ENCODE results near the gene IMPDH2.

DNA sequence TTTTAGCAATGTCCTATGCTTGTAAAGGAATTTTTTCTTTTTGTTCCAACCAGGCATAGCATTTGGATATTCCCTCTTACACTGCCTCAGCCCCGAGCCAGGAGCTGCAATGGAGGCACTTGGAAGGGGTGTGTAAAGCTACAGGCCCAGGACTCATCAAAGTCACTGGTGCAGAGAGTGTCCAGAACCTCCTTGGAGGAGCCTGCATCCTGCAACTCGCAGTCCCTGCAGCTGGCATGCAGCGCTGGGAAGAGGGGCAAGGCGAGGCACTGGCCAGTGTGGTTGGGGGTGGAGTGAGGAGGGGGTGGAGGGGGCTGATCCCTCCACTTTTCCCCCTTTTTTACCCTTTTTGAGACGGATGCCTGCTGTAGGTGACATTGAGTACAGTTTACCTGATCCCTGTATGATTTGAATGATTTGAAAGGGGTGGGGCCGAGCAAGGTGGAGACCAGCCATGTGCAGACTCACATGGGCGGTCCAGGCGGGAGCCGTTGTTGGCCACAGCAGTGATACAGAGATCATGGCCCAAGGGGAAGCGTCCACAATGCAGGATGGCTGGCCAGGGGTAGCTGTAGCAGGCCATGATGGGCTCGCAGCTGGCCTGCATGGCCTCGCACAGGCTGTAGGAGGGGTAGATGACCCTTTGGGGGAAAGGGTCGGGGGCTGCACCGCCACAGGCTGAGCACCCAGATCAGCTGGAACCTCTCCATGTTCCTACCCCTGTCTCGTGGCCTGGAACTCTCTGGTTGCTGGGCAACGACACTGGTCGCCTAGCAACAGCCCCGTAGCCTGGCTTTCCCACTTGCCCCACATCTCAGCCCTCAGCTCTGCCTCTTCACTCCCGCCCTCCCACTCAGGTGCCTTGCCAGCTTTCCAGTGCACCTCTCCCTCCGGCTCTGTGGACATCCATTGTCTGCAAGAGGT is 31.2 kb downstream of the IMPDH2 start:
- TF ChIP-seq CTCF (IDR thresholded peaks at IDR 0.05 in 2 of 3, conservative IDR thresholded peaks at IDR 0.05 in 1 of 3; ENCODE audit: control insufficient read depth in 2 of 3, extremely low read depth in 1 of 3, insufficient read depth in 1 of 3, low read depth in 3 of 3, low read length in 3 of 3) (no peak), SIN3A (IDR thresholded peaks at IDR 0.05; ENCODE audit: low read depth, low read length) (no peak), POLR2AphosphoS5 (IDR thresholded peaks at IDR 0.05; ENCODE audit: low read length) (no peak), BRCA1 (IDR thresholded peaks at IDR 0.05; ENCODE audit: low read depth, low read length) (no peak), CREB1 (IDR thresholded peaks at IDR 0.05; ENCODE audit: low read depth) (no peak)

Measured in GM12878 (cell line).